ENCODE data around the gene LYVE1. TPM values are rescaled to one million over a fixed set of nuclear protein-coding genes. Genes with fewer than 3 reads are reported as not detected.

LYVE1 gene
- total RNA-seq, 1 donor: not detected

DNA sequence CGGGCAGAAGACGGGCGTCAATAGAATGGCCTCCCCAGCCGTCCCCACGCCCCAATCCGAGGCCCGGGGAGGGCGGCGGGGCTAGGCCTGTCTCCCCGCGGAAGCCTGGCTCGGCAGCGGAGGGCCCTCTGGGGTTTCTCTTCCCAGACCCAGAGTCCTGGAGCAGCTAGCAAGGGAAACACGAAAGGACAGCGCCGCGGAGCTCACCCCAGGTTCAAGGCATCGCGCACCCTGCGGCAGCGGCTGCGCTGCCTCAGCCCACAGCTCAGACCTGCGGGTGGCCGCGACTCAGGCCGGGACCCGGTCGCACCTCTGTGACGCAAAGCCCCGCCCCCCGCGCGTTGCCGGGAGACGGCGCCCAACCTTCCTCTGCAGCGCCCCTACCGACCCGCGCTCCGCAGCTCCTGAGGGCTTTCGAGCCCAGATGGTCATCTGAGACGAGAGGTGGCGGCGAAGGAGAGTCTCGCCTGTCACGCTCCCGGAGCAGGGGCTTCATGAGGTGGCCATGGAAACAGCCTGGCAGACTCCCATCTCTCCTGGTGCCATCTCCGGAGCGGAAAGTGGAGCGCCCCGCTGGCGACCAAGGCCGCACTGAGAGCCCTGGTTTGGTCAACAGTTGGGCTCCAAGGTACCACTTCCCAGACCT lies 27.4 kb downstream of the LYVE1 start, which contains the start of gene RNF141:
Gene RNF141, minus strand, starts transcription at position 273 of the 646 bp plus-strand sequence. CDS start 7,029 bp downstream, outside the sequence.
- peak within 1 kb of the TSS; percentile 78 for H3K4me3 ChIP-seq (ENCODE audit: insufficient read depth, low read length)
- H4K20me1 ChIP-seq (ENCODE audit: insufficient read depth, low read length): no peaks in the 10 kb centered on the region
- DNase-seq (ENCODE audit: insufficient read length, low spot score, missing footprints): peak; percentile 98
- TF ChIP-seq CTCF (IDR thresholded peaks at IDR 0.05; ENCODE audit: extremely low read depth, low read depth, low read length): peak; percentile 74
- H3K36me3 ChIP-seq (ENCODE audit: insufficient read depth, low read length): no peaks in the 10 kb centered on the region
- peaks cover 37% of the 10 kb centered on the region for H3K4me1 ChIP-seq (ENCODE audit: insufficient read depth, low read length)
- peak within 1 kb of the TSS; percentile 75 for H3K27ac ChIP-seq (ENCODE audit: low read depth, low read length)
- peaks cover 44% of the 10 kb centered on the region for H3K79me2 ChIP-seq (ENCODE audit: insufficient read depth, low read length)
- peak within 1 kb of the TSS; percentile 98 for H2AFZ ChIP-seq (ENCODE audit: low read length)
- H3K27me3 ChIP-seq (ENCODE audit: insufficient read depth, low read length): no peaks in the 10 kb centered on the region
- no peaks in the 10 kb centered on the region for H3K9me3 ChIP-seq (ENCODE audit: low read depth, low read length)
- H3K4me2 ChIP-seq (ENCODE audit: insufficient read depth, low read length): peak within 1 kb of the TSS; percentile 97

DNA sequence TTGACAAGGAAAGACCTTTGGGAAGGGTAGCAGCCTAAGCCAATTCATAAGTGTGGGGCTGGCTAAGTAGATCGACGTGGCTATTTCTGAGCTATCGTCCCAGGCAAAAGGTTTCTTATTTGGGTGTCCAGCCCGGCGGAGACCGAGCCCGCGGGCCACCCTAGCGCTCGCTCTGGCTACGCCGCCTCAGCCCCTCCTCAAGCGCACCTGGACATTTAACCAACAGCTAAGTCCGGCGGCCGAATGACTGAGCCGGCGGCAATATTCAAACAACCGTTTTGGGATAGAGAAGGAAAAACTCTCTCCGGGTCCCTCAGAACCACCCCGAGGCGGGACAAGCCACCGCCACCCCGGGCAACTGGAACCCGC lies 27.9 kb downstream of the LYVE1 start:
- Histone ChIP-seq H3K36me3 (ENCODE audit: insufficient read depth, low read length) (no peaks in the 10 kb centered on the region), H3K4me3 (ENCODE audit: insufficient read depth, low read length) (peak overlapping the region; percentile 78), H2AFZ (ENCODE audit: low read length) (peak overlapping the region; percentile 70), H3K27ac (ENCODE audit: low read depth, low read length) (peak overlapping the region; percentile 75), H3K4me2 (ENCODE audit: insufficient read depth, low read length) (peak overlapping the region; percentile 97), H3K9me3 (ENCODE audit: low read depth, low read length) (no peaks in the 10 kb centered on the region), H3K27me3 (ENCODE audit: insufficient read depth, low read length) (no peaks in the 10 kb centered on the region), H3K79me2 (ENCODE audit: insufficient read depth, low read length) (peaks cover 49% of the 10 kb centered on the region), H3K4me1 (ENCODE audit: insufficient read depth, low read length) (peaks cover 39% of the 10 kb centered on the region), H4K20me1 (ENCODE audit: insufficient read depth, low read length) (no peaks in the 10 kb centered on the region)
- TF ChIP-seq CTCF (IDR thresholded peaks at IDR 0.05; ENCODE audit: extremely low read depth, low read depth, low read length): no peak
- peak; percentile 38 for DNase-seq (ENCODE audit: insufficient read length, low spot score, missing footprints)

DNA sequence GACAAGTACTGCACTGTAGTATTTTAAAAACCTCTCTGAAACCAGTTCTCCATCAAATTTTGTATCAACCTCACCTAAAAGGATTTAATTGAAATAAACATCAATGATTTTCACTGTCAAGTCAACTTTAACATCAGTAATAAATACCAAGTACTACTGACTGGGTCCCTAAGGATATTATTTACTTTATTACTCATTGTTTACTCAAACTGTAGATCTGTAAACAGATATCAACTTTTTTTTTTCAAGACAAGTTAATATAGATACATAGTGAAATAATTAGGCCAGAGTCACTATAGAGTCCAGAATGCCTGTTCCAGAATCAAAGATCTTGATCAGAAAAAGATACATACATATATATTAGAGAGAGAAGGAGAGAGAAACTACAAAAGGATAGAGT lies 29.1 kb downstream of the LYVE1 start:
- peaks cover 39% of the 10 kb centered on the region for H3K4me1 ChIP-seq (ENCODE audit: insufficient read depth, low read length)
- H3K9me3 ChIP-seq (ENCODE audit: low read depth, low read length): no peaks in the 10 kb centered on the region
- H4K20me1 ChIP-seq (ENCODE audit: insufficient read depth, low read length): no peaks in the 10 kb centered on the region
- H3K4me2 ChIP-seq (ENCODE audit: insufficient read depth, low read length): peak overlapping the region; percentile 97
- H3K36me3 ChIP-seq (ENCODE audit: insufficient read depth, low read length): no peaks in the 10 kb centered on the region
- no peak for DNase-seq (ENCODE audit: insufficient read length, low spot score, missing footprints)
- H3K79me2 ChIP-seq (ENCODE audit: insufficient read depth, low read length): peaks cover 55% of the 10 kb centered on the region
- no peaks in the 10 kb centered on the region for H3K27me3 ChIP-seq (ENCODE audit: insufficient read depth, low read length)
- H3K4me3 ChIP-seq (ENCODE audit: insufficient read depth, low read length): peak overlapping the region; percentile 78
- no peak overlapping the region for H2AFZ ChIP-seq (ENCODE audit: low read length)
- peak overlapping the region; percentile 63 for H3K27ac ChIP-seq (ENCODE audit: low read depth, low read length)
- TF ChIP-seq CTCF (IDR thresholded peaks at IDR 0.05; ENCODE audit: extremely low read depth, low read depth, low read length): no peak

DNA sequence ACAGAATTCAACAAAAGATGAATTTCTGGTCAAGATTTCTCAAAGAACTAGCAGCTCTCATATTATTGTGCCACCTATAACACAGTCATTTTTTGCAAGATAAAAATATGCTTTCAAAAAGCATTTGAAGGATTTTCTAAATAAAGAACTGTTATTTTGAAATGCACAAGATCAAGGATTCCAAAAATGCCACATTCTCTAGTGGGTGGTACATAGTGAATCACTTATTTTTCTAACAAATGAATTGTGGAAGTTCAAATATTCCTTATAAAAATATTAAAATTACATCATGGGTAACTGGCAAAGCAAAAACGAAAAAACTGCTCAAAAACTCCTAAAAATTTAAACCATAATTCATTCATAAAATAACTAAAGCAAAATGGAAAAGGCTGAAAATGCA lies 29.5 kb downstream of the LYVE1 start:
- Histone ChIP-seq H3K4me1 (ENCODE audit: insufficient read depth, low read length) (peaks cover 39% of the 10 kb centered on the region), H3K4me2 (ENCODE audit: insufficient read depth, low read length) (peak overlapping the region; percentile 97), H3K27me3 (ENCODE audit: insufficient read depth, low read length) (no peaks in the 10 kb centered on the region), H3K79me2 (ENCODE audit: insufficient read depth, low read length) (peaks cover 59% of the 10 kb centered on the region), H2AFZ (ENCODE audit: low read length) (no peak overlapping the region), H3K36me3 (ENCODE audit: insufficient read depth, low read length) (peaks cover 2% of the 10 kb centered on the region), H4K20me1 (ENCODE audit: insufficient read depth, low read length) (no peaks in the 10 kb centered on the region), H3K4me3 (ENCODE audit: insufficient read depth, low read length) (peak overlapping the region; percentile 44), H3K27ac (ENCODE audit: low read depth, low read length) (peak overlapping the region; percentile 63), H3K9me3 (ENCODE audit: low read depth, low read length) (no peaks in the 10 kb centered on the region)
- no peak for TF ChIP-seq CTCF (IDR thresholded peaks at IDR 0.05; ENCODE audit: extremely low read depth, low read depth, low read length)
- DNase-seq (ENCODE audit: insufficient read length, low spot score, missing footprints): no peak
